Fibroblast of pulmonary artery (primary cell): ENCODE data around the gene LAMC1.

Experiments
- DNase-seq: peaks from one replicate; pipeline ENCODE4 v3.0.0-alpha.2; 2010; ENCODE audit warnings: low read depth
- H3K4me3 ChIP-seq: replicated peaks from 2 replicates; pipeline ENCODE4 v1.5.1; 2011; ENCODE audit warnings: low read depth, mild to moderate bottlenecking, control low read depth, low read length, moderate library complexity
- TF ChIP-seq, protein P1 (sequence below): IDR thresholded peaks from 2 replicates; pipeline ENCODE4 v1.5.1; 2011; ENCODE audit warnings: mild to moderate bottlenecking, control low read depth, low read length, inconsistent platforms; ENCODE audit errors: missing control alignments

The LAMC1 gene

GRCh38 chr1:183129921-183130690 is 106.9 kb downstream of the LAMC1 start:
- no peak overlapping the region for H3K4me3 ChIP-seq
- TF ChIP-seq, protein P1, sequence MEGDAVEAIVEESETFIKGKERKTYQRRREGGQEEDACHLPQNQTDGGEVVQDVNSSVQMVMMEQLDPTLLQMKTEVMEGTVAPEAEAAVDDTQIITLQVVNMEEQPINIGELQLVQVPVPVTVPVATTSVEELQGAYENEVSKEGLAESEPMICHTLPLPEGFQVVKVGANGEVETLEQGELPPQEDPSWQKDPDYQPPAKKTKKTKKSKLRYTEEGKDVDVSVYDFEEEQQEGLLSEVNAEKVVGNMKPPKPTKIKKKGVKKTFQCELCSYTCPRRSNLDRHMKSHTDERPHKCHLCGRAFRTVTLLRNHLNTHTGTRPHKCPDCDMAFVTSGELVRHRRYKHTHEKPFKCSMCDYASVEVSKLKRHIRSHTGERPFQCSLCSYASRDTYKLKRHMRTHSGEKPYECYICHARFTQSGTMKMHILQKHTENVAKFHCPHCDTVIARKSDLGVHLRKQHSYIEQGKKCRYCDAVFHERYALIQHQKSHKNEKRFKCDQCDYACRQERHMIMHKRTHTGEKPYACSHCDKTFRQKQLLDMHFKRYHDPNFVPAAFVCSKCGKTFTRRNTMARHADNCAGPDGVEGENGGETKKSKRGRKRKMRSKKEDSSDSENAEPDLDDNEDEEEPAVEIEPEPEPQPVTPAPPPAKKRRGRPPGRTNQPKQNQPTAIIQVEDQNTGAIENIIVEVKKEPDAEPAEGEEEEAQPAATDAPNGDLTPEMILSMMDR, result no peak
- no peak for DNase-seq

DNA sequence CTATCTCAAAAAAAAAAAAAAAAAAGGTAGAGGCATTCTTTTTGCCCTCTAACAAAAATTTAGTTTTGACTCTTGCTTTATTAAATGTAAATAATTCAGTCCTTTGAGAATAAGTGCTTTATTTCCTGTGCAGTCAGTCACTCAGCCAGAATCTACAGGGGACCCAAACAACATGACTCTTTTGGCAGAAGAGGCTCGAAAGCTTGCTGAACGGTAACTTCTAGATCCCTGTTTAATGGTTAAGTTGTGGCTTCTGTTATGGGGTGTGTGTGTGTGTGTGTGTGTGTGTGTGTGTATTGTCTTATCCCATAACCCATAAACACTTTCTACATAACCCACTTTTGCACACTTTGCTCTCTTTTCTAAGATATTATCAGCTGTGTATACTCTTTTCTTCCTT is 107.9 kb downstream of the LAMC1 start:
- TF ChIP-seq, protein P1, result no peak
- DNase-seq, result no peak
- no peak overlapping the region for H3K4me3 ChIP-seq

- DNase-seq, result no peak
- TF ChIP-seq, protein P1, result no peak
- no peak overlapping the region for H3K4me3 ChIP-seq
Observed at GRCh38 chr1:183135336-183135735, 112.1 kb downstream of the LAMC1 start.

DNA sequence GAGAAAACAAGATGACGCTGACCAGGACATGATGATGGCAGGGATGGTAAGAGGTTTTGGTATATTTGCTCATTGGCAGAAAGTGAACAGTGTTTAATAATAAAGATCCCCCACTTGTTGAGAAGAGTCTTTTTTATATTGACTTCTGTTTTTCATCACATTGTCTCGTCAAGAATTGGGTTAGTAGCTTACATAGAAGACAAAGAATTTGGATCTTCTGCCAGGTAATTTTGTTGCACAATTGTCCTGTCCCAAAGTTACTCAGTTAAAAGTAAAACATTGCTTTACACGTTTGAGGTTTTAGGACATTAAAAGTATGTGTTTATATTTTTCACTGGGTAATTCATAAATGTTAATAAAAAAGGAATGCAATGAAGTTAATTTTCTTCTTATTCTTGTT is 114.6 kb downstream of the LAMC1 start:
- no peak overlapping the region for H3K4me3 ChIP-seq
- TF ChIP-seq, protein P1, result no peak
- DNase-seq, result peak; percentile 57

- DNase-seq, result no peak
Observed at GRCh38 chr1:183138301-183138700, 115.1 kb downstream of the LAMC1 start.

GRCh38 chr1:183139281-183139942 is 116.2 kb downstream of the LAMC1 start:
- DNase-seq, result peak; percentile 80
- TF ChIP-seq, protein P1, result no peak
- no peak overlapping the region for H3K4me3 ChIP-seq

More at GRCh38 chr1:183138301-183138700, 115.1 kb downstream of the LAMC1 start:
- TF ChIP-seq, protein P1, result no peak
- no peak overlapping the region for H3K4me3 ChIP-seq

GRCh38 chr1:183140633-183141032 is 117.4 kb downstream of the LAMC1 start:
- TF ChIP-seq, protein P1, result no peak
- no peak for DNase-seq
- H3K4me3 ChIP-seq, result no peak overlapping the region
